K562 (cell line): Measurements from ENCODE around the gene MYO3A. TPM values are rescaled to one million over a fixed set of nuclear protein-coding genes. Genes with fewer than 3 reads are reported as not detected.

Experiments used
- ATAC-seq: fragments of 200-7000 bp; cut with Tn5 transposase; 3 replicates; pipeline ENCODE4 v1.9.1; 2020; ENCODE audit warnings: moderate library complexity
- BruUV-seq: library from RNA; stranded (reverse); fragments of 400-500 nt; replicated peaks from 2 replicates; lab custom pipeline; 2021; lab: Mats Ljungman, UMichigan
- CTCF ChIA-PET: fragments of 300-600 bp; formaldehyde crosslinking; extraction: SDS; loops from one replicate; lab custom pipeline; 2021; ENCODE audit warnings: low intra/inter-chr PET ratio; lab: Yijun Ruan, JAX
- POLR2A ChIA-PET: fragments of 300-600, 350-650 bp; sonication (Branson Sonifier 250); formaldehyde crosslinking; extraction: SDS; loops from one replicate; lab custom pipeline; 2021; ENCODE audit warnings: antibody characterized with exemption, inconsistent platforms; lab: Yijun Ruan, JAX
- DNase-seq, 4 experiments: peaks; one replicate each; pipeline versions ENCODE4 v3.0.0 to v3.0.0-alpha.2; 2011 to 2018; ENCODE audit warnings: low spot score in 3 of 4, mixed read lengths in 3 of 4; ENCODE audit errors: extremely low read depth in 1 of 4
- FAIRE-seq: peaks from 2 replicates; lab custom pipeline; 2011; peaks lifted over from hg19 to GRCh38; lab: Jason Lieb, UNC
- H2AFZ ChIP-seq: 2 replicates; pipeline ENCODE4 v1.6.0; 2011; ENCODE audit warnings: low read depth, low read length, control low read depth, inconsistent platforms
- H3K27ac ChIP-seq: fragments of 200-600 bp; 3 replicates; pipeline ENCODE4 v1.8.0; 2011; ENCODE audit warnings: low read depth, mild to moderate bottlenecking, control low read depth, inconsistent platforms, low read length, moderate library complexity, mixed read lengths; ENCODE audit errors: extremely low read depth
- H3K27me3 ChIP-seq, 2 experiments: fragments of 300-600 bp in 1 of 2; 2 replicates in 1 of 2; 3 replicates in 1 of 2; pipeline versions ENCODE4 v1.6.0 to v1.8.0; 2011; ENCODE audit warnings: inconsistent platforms in 2 of 2, low read length in 2 of 2, mild to moderate bottlenecking in 1 of 2, mixed read lengths in 1 of 2, moderate library complexity in 1 of 2; ENCODE audit not compliant: control insufficient read depth in 2 of 2, insufficient read depth in 2 of 2
- H3K36me3 ChIP-seq: fragments of 300-600 bp; 3 replicates; pipeline ENCODE4 v1.8.0; 2011; ENCODE audit warnings: mild to moderate bottlenecking, low read length, inconsistent platforms; ENCODE audit not compliant: control insufficient read depth, insufficient read depth
- H3K4me1 ChIP-seq, 2 experiments: fragments of 200-600 bp in 1 of 2; replicated peaks in 1 of 2; 2 replicates in 1 of 2; 3 replicates in 1 of 2; pipeline versions ENCODE4 v1.5.1 to v1.8.0; 2011; ENCODE audit warnings: inconsistent platforms in 2 of 2, low read length in 2 of 2, mild to moderate bottlenecking in 1 of 2, mixed read lengths in 1 of 2, moderate library complexity in 1 of 2; ENCODE audit not compliant: control insufficient read depth in 2 of 2, insufficient read depth in 2 of 2
- H3K4me2 ChIP-seq: 2 replicates; pipeline ENCODE4 v1.6.1; 2011; ENCODE audit warnings: low read length, control low read depth, inconsistent platforms, mixed read lengths; ENCODE audit not compliant: insufficient read depth
- H3K4me3 ChIP-seq: fragments of 200-600 bp; sonication (generic), shearing (Covaris generic); 2 replicates; pipeline ENCODE4 v1.5.1; 2016; ENCODE audit warnings: control low read depth, inconsistent platforms
- H3K79me2 ChIP-seq: fragments of 200-600 bp; 3 replicates; pipeline ENCODE4 v1.8.0; 2011; ENCODE audit warnings: low read length, inconsistent platforms; ENCODE audit not compliant: control insufficient read depth, insufficient read depth
- H3K9ac ChIP-seq, 2 experiments: 2 replicates each; pipeline versions ENCODE4 v1.6.0 to v1.6.1; 2011; ENCODE audit warnings: low read depth in 2 of 2, low read length in 2 of 2, control low read depth in 1 of 2, inconsistent platforms in 1 of 2, mild to moderate bottlenecking in 1 of 2, mixed read lengths in 1 of 2; ENCODE audit not compliant: insufficient read depth in 1 of 2
- H3K9me1 ChIP-seq: one replicate; pipeline ENCODE4 v1.6.0; 2011; ENCODE audit warnings: inconsistent platforms, mild to moderate bottlenecking, low read length, moderate library complexity; ENCODE audit not compliant: control insufficient read depth, insufficient read depth
- H3K9me3 ChIP-seq: replicated peaks from 2 replicates; pipeline ENCODE4 v1.5.1; 2011; ENCODE audit warnings: low read depth, low read length, inconsistent platforms; ENCODE audit not compliant: control insufficient read depth, insufficient read depth
- H4K20me1 ChIP-seq: replicated peaks from 2 replicates; pipeline ENCODE4 v1.6.1; 2011; ENCODE audit warnings: low read length, inconsistent platforms, mixed read lengths; ENCODE audit not compliant: control insufficient read depth, insufficient read depth
- CBX8 ChIP-seq: fragments of 200-600 bp; sonication (generic); IDR thresholded peaks from 2 replicates; pipeline ENCODE4 v1.6.1; 2012; ENCODE audit warnings: borderline replicate concordance, mixed run types, low read depth, mild to moderate bottlenecking, moderate library complexity, mixed read lengths, low read length, control low read depth, inconsistent platforms; ENCODE audit not compliant: poor library complexity, severe bottlenecking; ENCODE audit errors: extremely low read depth
- HMG20B ChIP-seq: fragments of 250-450 bp; sonication (Bioruptor Pico); IDR thresholded peaks from 2 replicates; pipeline ENCODE4 v1.5.0; 2021; ENCODE audit warnings: mild to moderate bottlenecking
- RBM14 ChIP-seq: fragments of 200-400 bp; formaldehyde crosslinking; IDR thresholded peaks from 2 replicates; pipeline ENCODE4 v1.6.1; 2018; ENCODE audit warnings: low read depth, mild to moderate bottlenecking, low read length, moderate library complexity, borderline replicate concordance; ENCODE audit not compliant: insufficient read depth
- TOE1 ChIP-seq, 2 experiments: fragments of 450-650 bp in 1 of 2; sonication (generic) in 1 of 2; formaldehyde crosslinking in 1 of 2; IDR thresholded peaks; 2 replicates each; pipeline versions ENCODE4 v1.7.1 to v1.8.0; 2016 to 2022; ENCODE audit warnings: borderline replicate concordance in 2 of 2, mild to moderate bottlenecking in 2 of 2, antibody characterized with exemption in 1 of 2, inconsistent platforms in 1 of 2, low read depth in 1 of 2, missing genetic modification reagents in 1 of 2, moderate library complexity in 1 of 2
- ZC3H11A ChIP-seq: IDR thresholded peaks from 2 replicates; pipeline ENCODE4 v1.6.1; 2012; ENCODE audit warnings: low read depth, low read length, improper control_type of control experiment
- ZFP1 ChIP-seq: fragments of 450-650 bp; formaldehyde crosslinking; IDR thresholded peaks from 2 replicates; pipeline ENCODE4 v1.4.0; 2020; ENCODE audit warnings: mild to moderate bottlenecking, mixed read lengths
- WGBS: fragments of 100-300 bp; shearing (Covaris generic); methylation state at CpG from one replicate; pipeline ENCODE4 v1.1.6; 2016; ENCODE audit warnings: low coverage, mixed read lengths; ENCODE audit not compliant: insufficient coverage; ENCODE audit errors: missing lambda C conversion rate; 5-methylcytosine and 5-hydroxymethylcytosine counted together
- in situ Hi-C: fragments of 300-500 bp; cut with MboI; formaldehyde crosslinking; loops from 4 replicates; pipeline ENCODE4 v1.15.0; 2018; ENCODE audit warnings: inconsistent platforms, mixed read lengths
- intact Hi-C: fragments of 100-400 bp; cut with micrococcal nuclease; formaldehyde crosslinking; loops from 2 replicates; pipeline ENCODE4 v1.14.2; 2022
- polyA plus RNA-seq, 8 experiments: library from polyadenylated mRNA; depleted of rRNA in 4 of 8; stranded (reverse) in 5 of 8; unstranded in 3 of 8; fragments of >200 nt; fragmentation: Nextera tagmentation in 2 of 8; fragmentation: Illumina TruSeq in 1 of 8; extraction: Ambion mirVana in 2 of 8; extraction: Trizol in 1 of 8; gene quantifications; 2 replicates each; pipeline versions ENCODE4 v1.2.1 to v1.2.3, GENCODE V29; 2011 to 2014; ENCODE audit warnings: inconsistent platforms in 1 of 8, missing spikeins in 1 of 8
- total RNA-seq, 7 experiments: library from RNA; depleted of rRNA in 6 of 7; stranded (reverse); fragments of >200 nt in 6 of 7; fragmentation: Illumina TruSeq in 2 of 7; extraction: Trizol in 2 of 7; gene quantifications; 2 replicates each; pipeline versions ENCODE4 v1.2.1 to v1.2.3, GENCODE V29; 2011 to 2021; ENCODE audit warnings: low replicate concordance in 1 of 7
- TF ChIP-seq, protein P1 (sequence below): fragments of 450-650 bp; conservative IDR thresholded peaks from 2 replicates; pipeline ENCODE4 v1.6.1; 2016; ENCODE audit warnings: missing genetic modification characterization, low read depth, mild to moderate bottlenecking, missing compliant biosample characterization, moderate library complexity
- TF ChIP-seq, protein P2 (sequence below), 3 experiments: fragments of 200-800 bp in 1 of 3; fragments of 250-450 bp in 1 of 3; fragments of 450-650 bp in 1 of 3; sonication (Bioruptor Pico) in 1 of 3; sonication (Bioruptor generic) in 1 of 3; formaldehyde crosslinking in 1 of 3; IDR thresholded peaks; 2 replicates each; pipeline versions ENCODE4 v1.6.1 to v1.8.0; 2016 to 2022; ENCODE audit warnings: mild to moderate bottlenecking in 2 of 3, missing genetic modification characterization in 2 of 3, missing compliant biosample characterization in 1 of 3, moderate library complexity in 1 of 3
- TF ChIP-seq, protein P3 (sequence below), 3 experiments: fragments of 200-800 bp in 1 of 3; sonication (Bioruptor generic) in 1 of 3; sonication (generic) in 1 of 3; formaldehyde crosslinking in 1 of 3; IDR thresholded peaks; 2 replicates each; pipeline versions ENCODE4 v1.6.1 to v1.8.0; 2016 to 2022; ENCODE audit warnings: mild to moderate bottlenecking in 2 of 3, missing compliant biosample characterization in 2 of 3, missing genetic modification characterization in 2 of 3, missing genetic modification reagents in 1 of 3

The MYO3A gene
- total and polyA plus RNA-seq, 9 of the 15 experiments (the other 6 are each of a cell fraction or from before 2014, with no cell fraction given): not detected

DNA sequence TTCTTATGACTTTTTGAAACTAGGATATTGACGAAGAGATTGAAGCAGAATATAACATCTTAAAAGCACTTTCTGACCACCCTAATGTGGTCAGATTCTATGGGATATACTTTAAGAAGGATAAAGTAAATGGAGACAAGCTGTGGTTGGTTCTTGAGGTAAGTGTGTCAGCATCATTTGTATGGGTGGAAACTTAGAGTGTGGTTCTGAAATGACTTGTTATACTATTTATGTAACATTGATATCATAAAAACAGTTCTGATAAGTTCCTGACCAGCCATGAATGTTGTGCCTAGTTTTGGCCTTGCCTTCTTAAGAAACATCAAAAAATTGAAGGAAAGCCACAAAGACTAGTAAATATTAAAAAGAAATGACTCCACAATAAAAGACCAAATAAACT, 20.8 kb downstream of the MYO3A start:
- H2AFZ ChIP-seq: no peak overlapping the region
- H3K4me1 ChIP-seq: no peaks in the 10 kb centered on the region
- ATAC-seq (no peak), DNase-seq (no peak), FAIRE-seq (no peak)
- BruUV-seq: no TSS peak
- no peak overlapping the region for H3K4me3 ChIP-seq
- in situ Hi-C loops: no loop called here
- POLR2A ChIA-PET: no interaction called here
- TF ChIP-seq, protein P1, sequence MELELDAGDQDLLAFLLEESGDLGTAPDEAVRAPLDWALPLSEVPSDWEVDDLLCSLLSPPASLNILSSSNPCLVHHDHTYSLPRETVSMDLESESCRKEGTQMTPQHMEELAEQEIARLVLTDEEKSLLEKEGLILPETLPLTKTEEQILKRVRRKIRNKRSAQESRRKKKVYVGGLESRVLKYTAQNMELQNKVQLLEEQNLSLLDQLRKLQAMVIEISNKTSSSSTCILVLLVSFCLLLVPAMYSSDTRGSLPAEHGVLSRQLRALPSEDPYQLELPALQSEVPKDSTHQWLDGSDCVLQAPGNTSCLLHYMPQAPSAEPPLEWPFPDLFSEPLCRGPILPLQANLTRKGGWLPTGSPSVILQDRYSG: no peak
- TF ChIP-seq HMG20B (CRISPR knock-in tag): no peak
- TF ChIP-seq CBX8: no peak
- TF ChIP-seq ZC3H11A: no peak
- TF ChIP-seq, protein P2, sequence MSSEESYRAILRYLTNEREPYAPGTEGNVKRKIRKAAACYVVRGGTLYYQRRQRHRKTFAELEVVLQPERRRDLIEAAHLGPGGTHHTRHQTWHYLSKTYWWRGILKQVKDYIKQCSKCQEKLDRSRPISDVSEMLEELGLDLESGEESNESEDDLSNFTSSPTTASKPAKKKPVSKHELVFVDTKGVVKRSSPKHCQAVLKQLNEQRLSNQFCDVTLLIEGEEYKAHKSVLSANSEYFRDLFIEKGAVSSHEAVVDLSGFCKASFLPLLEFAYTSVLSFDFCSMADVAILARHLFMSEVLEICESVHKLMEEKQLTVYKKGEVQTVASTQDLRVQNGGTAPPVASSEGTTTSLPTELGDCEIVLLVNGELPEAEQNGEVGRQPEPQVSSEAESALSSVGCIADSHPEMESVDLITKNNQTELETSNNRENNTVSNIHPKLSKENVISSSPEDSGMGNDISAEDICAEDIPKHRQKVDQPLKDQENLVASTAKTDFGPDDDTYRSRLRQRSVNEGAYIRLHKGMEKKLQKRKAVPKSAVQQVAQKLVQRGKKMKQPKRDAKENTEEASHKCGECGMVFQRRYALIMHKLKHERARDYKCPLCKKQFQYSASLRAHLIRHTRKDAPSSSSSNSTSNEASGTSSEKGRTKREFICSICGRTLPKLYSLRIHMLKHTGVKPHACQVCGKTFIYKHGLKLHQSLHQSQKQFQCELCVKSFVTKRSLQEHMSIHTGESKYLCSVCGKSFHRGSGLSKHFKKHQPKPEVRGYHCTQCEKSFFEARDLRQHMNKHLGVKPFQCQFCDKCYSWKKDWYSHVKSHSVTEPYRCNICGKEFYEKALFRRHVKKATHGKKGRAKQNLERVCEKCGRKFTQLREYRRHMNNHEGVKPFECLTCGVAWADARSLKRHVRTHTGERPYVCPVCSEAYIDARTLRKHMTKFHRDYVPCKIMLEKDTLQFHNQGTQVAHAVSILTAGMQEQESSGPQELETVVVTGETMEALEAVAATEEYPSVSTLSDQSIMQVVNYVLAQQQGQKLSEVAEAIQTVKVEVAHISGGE (CRISPR knock-in tag; IDR thresholded peaks at IDR 0.05): no peak
- no peak for TF ChIP-seq TOE1 (IDR thresholded peaks at IDR 0.05; ENCODE audit: borderline replicate concordance)
- TF ChIP-seq TOE1 (CRISPR knock-in tag; IDR thresholded peaks at IDR 0.05; ENCODE audit: borderline replicate concordance, low read depth): no peak
- TF ChIP-seq RBM14: no peak
- TF ChIP-seq, protein P3, sequence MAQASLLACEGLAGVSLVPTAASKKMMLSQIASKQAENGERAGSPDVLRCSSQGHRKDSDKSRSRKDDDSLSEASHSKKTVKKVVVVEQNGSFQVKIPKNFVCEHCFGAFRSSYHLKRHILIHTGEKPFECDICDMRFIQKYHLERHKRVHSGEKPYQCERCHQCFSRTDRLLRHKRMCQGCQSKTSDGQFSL (CRISPR knock-in tag; IDR thresholded peaks at IDR 0.05): no peak
- TF ChIP-seq, protein P3 (tag; IDR thresholded peaks at IDR 0.05): no peak
- TF ChIP-seq ZFP1 (CRISPR knock-in tag): no peak
- H3K36me3 ChIP-seq: no peaks in the 10 kb centered on the region
- CTCF ChIA-PET: no interaction called here
- no peaks in the 10 kb centered on the region for H3K27me3 ChIP-seq
- H3K9ac ChIP-seq: no peak overlapping the region
- 0% methylated on average over 1 of the region's 1 CpG for WGBS
- intact Hi-C loops: no loop called here
- no peak overlapping the region for H3K4me2 ChIP-seq
- H3K27ac ChIP-seq: no peak overlapping the region
- no peaks in the 10 kb centered on the region for H3K79me2 ChIP-seq
- no peaks in the 10 kb centered on the region for H4K20me1 ChIP-seq
- no peaks in the 10 kb centered on the region for H3K9me1 ChIP-seq
- no peaks in the 10 kb centered on the region; the same call in 1 of the 2 replicates for H3K9me3 ChIP-seq
